ENCODE measurements around the gene CHP2. TPM values are rescaled to one million over a fixed set of nuclear protein-coding genes. Genes with fewer than 3 reads are reported as not detected.

The CHP2 gene
- total RNA-seq, 1 donor from 2014 or later: not detected

DNA sequence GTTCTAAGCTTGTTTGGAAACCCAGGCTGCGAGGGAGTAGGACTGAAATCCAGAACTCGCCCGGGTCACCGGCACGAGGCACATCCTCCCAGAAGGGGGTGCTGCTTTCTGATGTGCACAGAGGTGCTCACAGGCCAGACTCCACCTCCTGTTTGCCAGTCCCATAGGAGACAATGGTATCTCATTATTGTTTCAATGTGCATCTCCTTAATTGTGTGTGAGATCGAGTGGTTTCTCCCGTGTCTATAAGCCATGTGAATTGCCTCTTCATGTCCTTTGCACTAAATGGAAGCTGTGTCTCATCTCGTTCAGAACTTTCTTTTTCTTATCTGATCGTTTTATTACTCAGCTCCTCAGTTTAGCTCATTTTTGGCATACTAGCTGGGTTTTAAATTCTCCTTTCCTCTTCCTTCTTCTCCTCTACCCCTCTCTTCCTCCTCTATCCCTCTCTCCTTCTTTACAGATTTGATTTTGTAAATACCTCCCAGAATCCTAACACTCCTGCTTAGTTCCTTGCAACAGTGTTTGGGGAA lies 48.8 kb downstream of the CHP2 start:
- no peaks in the 10 kb centered on the region for H3K9me3 Mint-ChIP-seq (ENCODE audit: unreplicated experiment)
- no peak for DNase-seq (ENCODE audit: extremely low spot score, unreplicated experiment)
- no peaks in the 10 kb centered on the region for H3K4me1 Mint-ChIP-seq (ENCODE audit: unreplicated experiment)
- no peak overlapping the region for H3K4me3 Mint-ChIP-seq (ENCODE audit: unreplicated experiment)
- peaks cover 8% of the 10 kb centered on the region for H3K27me3 Mint-ChIP-seq (ENCODE audit: unreplicated experiment)
- H3K27ac Mint-ChIP-seq (ENCODE audit: unreplicated experiment): no peak overlapping the region
- no peaks in the 10 kb centered on the region for H3K36me3 Mint-ChIP-seq (ENCODE audit: unreplicated experiment)
- TF ChIP-seq, protein P1, sequence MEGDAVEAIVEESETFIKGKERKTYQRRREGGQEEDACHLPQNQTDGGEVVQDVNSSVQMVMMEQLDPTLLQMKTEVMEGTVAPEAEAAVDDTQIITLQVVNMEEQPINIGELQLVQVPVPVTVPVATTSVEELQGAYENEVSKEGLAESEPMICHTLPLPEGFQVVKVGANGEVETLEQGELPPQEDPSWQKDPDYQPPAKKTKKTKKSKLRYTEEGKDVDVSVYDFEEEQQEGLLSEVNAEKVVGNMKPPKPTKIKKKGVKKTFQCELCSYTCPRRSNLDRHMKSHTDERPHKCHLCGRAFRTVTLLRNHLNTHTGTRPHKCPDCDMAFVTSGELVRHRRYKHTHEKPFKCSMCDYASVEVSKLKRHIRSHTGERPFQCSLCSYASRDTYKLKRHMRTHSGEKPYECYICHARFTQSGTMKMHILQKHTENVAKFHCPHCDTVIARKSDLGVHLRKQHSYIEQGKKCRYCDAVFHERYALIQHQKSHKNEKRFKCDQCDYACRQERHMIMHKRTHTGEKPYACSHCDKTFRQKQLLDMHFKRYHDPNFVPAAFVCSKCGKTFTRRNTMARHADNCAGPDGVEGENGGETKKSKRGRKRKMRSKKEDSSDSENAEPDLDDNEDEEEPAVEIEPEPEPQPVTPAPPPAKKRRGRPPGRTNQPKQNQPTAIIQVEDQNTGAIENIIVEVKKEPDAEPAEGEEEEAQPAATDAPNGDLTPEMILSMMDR (IDR thresholded peaks at IDR 0.05): peak; percentile 22

GRCh38 chr16:23807028-23807427 lies 52.2 kb downstream of the CHP2 start:
- peaks cover 8% of the 10 kb centered on the region for H3K27me3 Mint-ChIP-seq (ENCODE audit: unreplicated experiment)
- no peaks in the 10 kb centered on the region for H3K9me3 Mint-ChIP-seq (ENCODE audit: unreplicated experiment)
- H3K4me3 Mint-ChIP-seq (ENCODE audit: unreplicated experiment): no peak overlapping the region
- H3K36me3 Mint-ChIP-seq (ENCODE audit: unreplicated experiment): no peaks in the 10 kb centered on the region
- H3K27ac Mint-ChIP-seq (ENCODE audit: unreplicated experiment): no peak overlapping the region
- H3K4me1 Mint-ChIP-seq (ENCODE audit: unreplicated experiment): no peaks in the 10 kb centered on the region
- TF ChIP-seq, protein P1 (IDR thresholded peaks at IDR 0.05): no peak
- no peak for DNase-seq (ENCODE audit: extremely low spot score, unreplicated experiment)

Other genes starting within 250 kb of the CHP2 start
- gene GGA2, start 244.5 kb upstream of the CHP2 start, total RNA-seq: 59.7 and 64.6 TPM in 2 replicates
- gene EARS2, start 197.7 kb upstream of the CHP2 start, total RNA-seq: 18.7 and 21.1 TPM in 2 replicates
- gene UBFD1, start 197.3 kb upstream of the CHP2 start, total RNA-seq: 92.1 and 100 TPM in 2 replicates
- gene NDUFAB1, start 158.7 kb upstream of the CHP2 start, total RNA-seq: 49.7 and 59.4 TPM in 2 replicates
- 14.0 and 14.9 TPM in 2 replicates for gene PALB2, start 113.7 kb upstream of the CHP2 start, total RNA-seq
- 65.3 and 69.7 TPM in 2 replicates for gene DCTN5, start 113.6 kb upstream of the CHP2 start, total RNA-seq
- gene PLK1, start 76.1 kb upstream of the CHP2 start, total RNA-seq: 16.7 and 17.8 TPM in 2 replicates
- not detected in 2 replicates for gene ERN2, start 41.8 kb upstream of the CHP2 start, total RNA-seq
- gene PRKCB, start 81.0 kb downstream of the CHP2 start, total RNA-seq: not detected in 2 replicates